Karpas-422 (cell line): ENCODE data around the gene SHC1. TPM values are rescaled to one million over a fixed set of nuclear protein-coding genes. Genes with fewer than 3 reads are reported as not detected.
A peak's percentile ranks its signal among the peaks of the same experiment; 100 is the strongest.
"Not testable (repeated sequence)": the region's sequence is repeated elsewhere in the genome, so short reads cannot be mapped to it uniquely, and the experiment has no call there.

ENCODE experiments used
- DNase-seq: peaks from one replicate; pipeline ENCODE4 v3.0.0-alpha.2; 2015
- H2AFZ ChIP-seq: fragments of 200-600 bp; sonication (generic); 2 replicates; pipeline ENCODE4 v1.6.1; 2014; ENCODE audit warnings: antibody characterized with exemption, low read length, mixed read lengths
- H3K27ac ChIP-seq: fragments of 200-600 bp; sonication (generic); 2 replicates; pipeline ENCODE4 v1.5.1; 2014; ENCODE audit warnings: mild to moderate bottlenecking, low read length, moderate library complexity
- H3K27me3 ChIP-seq: fragments of 200-600 bp; sonication (generic); 2 replicates; pipeline ENCODE4 v1.6.1; 2014; ENCODE audit warnings: low read length, mixed read lengths
- H3K36me3 ChIP-seq: fragments of 200-600 bp; sonication (generic); 2 replicates; pipeline ENCODE4 v1.6.1; 2014; ENCODE audit warnings: low read length, mixed read lengths; ENCODE audit not compliant: insufficient read depth
- H3K4me1 ChIP-seq: fragments of 200-600 bp; sonication (generic); 2 replicates; pipeline ENCODE4 v1.6.1; 2014; ENCODE audit warnings: mild to moderate bottlenecking, low read length, mixed read lengths
- H3K4me2 ChIP-seq: fragments of 200-600 bp; sonication (generic); 2 replicates; pipeline ENCODE4 v1.6.1; 2014; ENCODE audit warnings: low read length, low read depth, mild to moderate bottlenecking; ENCODE audit not compliant: poor library complexity, severe bottlenecking
- H3K4me3 ChIP-seq: fragments of 200-600 bp; sonication (generic); 2 replicates; pipeline ENCODE4 v1.5.1; 2014; ENCODE audit warnings: mild to moderate bottlenecking, antibody characterized with exemption, low read length, mixed read lengths
- H3K79me2 ChIP-seq: fragments of 200-600 bp; sonication (generic); 2 replicates; pipeline ENCODE4 v1.6.1; 2014; ENCODE audit warnings: mild to moderate bottlenecking, low read length, mixed read lengths
- H3K9ac ChIP-seq: fragments of 200-600 bp; sonication (generic); 2 replicates; pipeline ENCODE4 v1.6.0; 2014; ENCODE audit warnings: low read length
- H3K9me2 ChIP-seq: fragments of 200-600 bp; sonication (generic), shearing (Covaris generic); replicated peaks from 2 replicates; pipeline ENCODE4 v1.6.0; 2014; ENCODE audit warnings: mild to moderate bottlenecking, low read length, moderate library complexity; ENCODE audit not compliant: insufficient read depth
- H3K9me3 ChIP-seq: fragments of 300-700, 200-600 bp; sonication (generic); 2 replicates; pipeline ENCODE4 v1.6.1; 2014; ENCODE audit warnings: low read length, mixed read lengths
- H4K20me1 ChIP-seq: fragments of 200-600 bp; sonication (generic); 2 replicates; pipeline ENCODE4 v1.6.1; 2014; ENCODE audit warnings: mild to moderate bottlenecking, antibody characterized with exemption, low read length, low read depth; ENCODE audit not compliant: insufficient read depth
- total RNA-seq: library from RNA; depleted of rRNA; stranded (reverse); fragments of >200 nt; shearing (Covaris generic); gene quantifications from 2 replicates; pipeline ENCODE4 v1.2.3, GENCODE V29; 2014; ENCODE audit warnings: low replicate concordance

The SHC1 gene
- total RNA-seq, 1 experiment from 2014 or later, result 27.8 TPM

GRCh38 chr1:155000411-155000725 lies 29.8 kb upstream of the SHC1 start:
- H3K27me3 ChIP-seq, result no peaks in the 10 kb centered on the region
- H3K36me3 ChIP-seq, result no peaks in the 10 kb centered on the region
- peak; percentile 75 for DNase-seq
- peaks cover 56% of the 10 kb centered on the region for H3K4me1 ChIP-seq
- no peaks in the 10 kb centered on the region for H3K9me2 ChIP-seq
- no peaks in the 10 kb centered on the region for H3K9me3 ChIP-seq
- H3K79me2 ChIP-seq, result peaks cover 20% of the 10 kb centered on the region
- peak overlapping the region; percentile 88 for H3K27ac ChIP-seq
- peak overlapping the region; percentile 96 for H3K4me2 ChIP-seq
- H3K9ac ChIP-seq, result peak overlapping the region; percentile 88
- H2AFZ ChIP-seq, result peak overlapping the region; percentile 45; the same call in 1 of the 2 replicates
- no peaks in the 10 kb centered on the region for H4K20me1 ChIP-seq
- H3K4me3 ChIP-seq, result peak overlapping the region; percentile 70

GRCh38 chr1:154999571-155000410 lies 29.2 kb upstream of the SHC1 start:
- DNase-seq, result peak; percentile 84
- H3K79me2 ChIP-seq, result peaks cover 19% of the 10 kb centered on the region
- no peaks in the 10 kb centered on the region for H4K20me1 ChIP-seq
- no peaks in the 10 kb centered on the region for H3K36me3 ChIP-seq
- H3K4me1 ChIP-seq, result peaks cover 52% of the 10 kb centered on the region
- peak overlapping the region; percentile 88 for H3K9ac ChIP-seq
- H3K27me3 ChIP-seq, result no peaks in the 10 kb centered on the region
- no peaks in the 10 kb centered on the region for H3K9me2 ChIP-seq
- H3K4me3 ChIP-seq, result peak overlapping the region; percentile 70
- peak overlapping the region; percentile 45; the same call in 1 of the 2 replicates for H2AFZ ChIP-seq
- H3K27ac ChIP-seq, result peak overlapping the region; percentile 88
- H3K4me2 ChIP-seq, result peak overlapping the region; percentile 96
- H3K9me3 ChIP-seq, result no peaks in the 10 kb centered on the region

- Histone ChIP-seq H3K4me1 (peaks cover 52% of the 10 kb centered on the region), H4K20me1 (no peaks in the 10 kb centered on the region), H2AFZ (no peak overlapping the region), H3K79me2 (peaks cover 13% of the 10 kb centered on the region), H3K9ac (peak overlapping the region; percentile 88), H3K27ac (peak overlapping the region; percentile 88), H3K36me3 (no peaks in the 10 kb centered on the region), H3K27me3 (no peaks in the 10 kb centered on the region), H3K4me3 (peak overlapping the region; percentile 70), H3K9me2 (no peaks in the 10 kb centered on the region), H3K9me3 (no peaks in the 10 kb centered on the region), H3K4me2 (peak overlapping the region; percentile 96)
- peak; percentile 92 for DNase-seq
Measured at GRCh38 chr1:154998818-154999570, 28.4 kb upstream of the SHC1 start.

- Histone ChIP-seq H3K79me2 (peaks cover 6% of the 10 kb centered on the region), H3K4me1 (peaks cover 52% of the 10 kb centered on the region), H3K4me3 (0 out of 2 replicates have a peak overlapping the region, but pooled peaks have one; percentile 70), H3K27ac (0 out of 2 replicates have a peak overlapping the region, but pooled peaks have one; percentile 88), H2AFZ (no peak overlapping the region), H3K27me3 (no peaks in the 10 kb centered on the region), H3K36me3 (no peaks in the 10 kb centered on the region), H3K9ac (no peak overlapping the region), H3K9me2 (no peaks in the 10 kb centered on the region), H3K9me3 (no peaks in the 10 kb centered on the region), H3K4me2 (no peak overlapping the region), H4K20me1 (no peaks in the 10 kb centered on the region)
- DNase-seq, result peak; percentile 83
Measured at GRCh38 chr1:154998201-154998780, 27.7 kb upstream of the SHC1 start.

GRCh38 chr1:154996966-154997701 lies 26.6 kb upstream of the SHC1 start:
- DNase-seq, result no peak
- H3K9me3 ChIP-seq, result no peaks in the 10 kb centered on the region
- peaks cover 52% of the 10 kb centered on the region for H3K4me1 ChIP-seq
- H3K27ac ChIP-seq, result no peak overlapping the region
- no peak overlapping the region for H2AFZ ChIP-seq
- H3K4me2 ChIP-seq, result no peak overlapping the region
- H4K20me1 ChIP-seq, result no peaks in the 10 kb centered on the region
- peak overlapping the region; percentile 30; the same call in 1 of the 2 replicates for H3K9ac ChIP-seq
- no peaks in the 10 kb centered on the region for H3K79me2 ChIP-seq
- no peak overlapping the region for H3K4me3 ChIP-seq
- H3K27me3 ChIP-seq, result no peaks in the 10 kb centered on the region
- H3K36me3 ChIP-seq, result no peaks in the 10 kb centered on the region; the same call in 1 of the 2 replicates
- no peaks in the 10 kb centered on the region for H3K9me2 ChIP-seq

GRCh38 chr1:154995301-154995983 lies 24.9 kb upstream of the SHC1 start:
- H3K4me2 ChIP-seq, H3K36me3 ChIP-seq, H3K27me3 ChIP-seq, H2AFZ ChIP-seq, H3K9ac ChIP-seq, H3K9me2 ChIP-seq, H3K4me3 ChIP-seq, H3K79me2 ChIP-seq, H4K20me1 ChIP-seq, H3K9me3 ChIP-seq: not testable (repeated sequence)
- peak; percentile 64 for DNase-seq
- H3K27ac ChIP-seq, result peak overlapping the region; percentile 45; the same call in 1 of the 2 replicates
- peaks cover 43% of the 10 kb centered on the region for H3K4me1 ChIP-seq

- H2AFZ ChIP-seq, result no peak overlapping the region
- no peaks in the 10 kb centered on the region for H3K9me2 ChIP-seq
- no peak overlapping the region for H3K9ac ChIP-seq
- no peak overlapping the region for H3K4me3 ChIP-seq
- peak overlapping the region; percentile 45 for H3K27ac ChIP-seq
- no peaks in the 10 kb centered on the region for H3K79me2 ChIP-seq
- no peak overlapping the region for H3K4me2 ChIP-seq
- peaks cover 35% of the 10 kb centered on the region for H3K4me1 ChIP-seq
- DNase-seq, result no peak
- H3K27me3 ChIP-seq, result no peaks in the 10 kb centered on the region
- no peaks in the 10 kb centered on the region for H4K20me1 ChIP-seq
- no peaks in the 10 kb centered on the region for H3K9me3 ChIP-seq
- no peaks in the 10 kb centered on the region; the same call in none of the 2 replicates for H3K36me3 ChIP-seq
Measured at GRCh38 chr1:154994591-154994990, 24.0 kb upstream of the SHC1 start.
